Peyer's patch (tissue), 4 donors: Measurements from ENCODE around the gene AMFR.

ENCODE experiments used
- CTCF ChIP-seq, 6 experiments: fragments of 450-650 bp in 4 of 6; fragments of 200-600 bp in 2 of 6; sonication (generic) in 1 of 6; IDR thresholded peaks; one replicate each; pipeline ENCODE4 v1.5.1; 2017 to 2019; ENCODE audit warnings: antibody characterized with exemption in 6 of 6, mild to moderate bottlenecking in 3 of 6, moderate library complexity in 1 of 6
- POLR2A ChIP-seq, 2 donors: fragments of 450-650 bp; IDR thresholded peaks; one replicate each; pipeline ENCODE4 v1.5.1; 2017; ENCODE audit warnings: antibody characterized with exemption in 2 of 2, mild to moderate bottlenecking in 2 of 2, moderate library complexity in 2 of 2

DNA sequence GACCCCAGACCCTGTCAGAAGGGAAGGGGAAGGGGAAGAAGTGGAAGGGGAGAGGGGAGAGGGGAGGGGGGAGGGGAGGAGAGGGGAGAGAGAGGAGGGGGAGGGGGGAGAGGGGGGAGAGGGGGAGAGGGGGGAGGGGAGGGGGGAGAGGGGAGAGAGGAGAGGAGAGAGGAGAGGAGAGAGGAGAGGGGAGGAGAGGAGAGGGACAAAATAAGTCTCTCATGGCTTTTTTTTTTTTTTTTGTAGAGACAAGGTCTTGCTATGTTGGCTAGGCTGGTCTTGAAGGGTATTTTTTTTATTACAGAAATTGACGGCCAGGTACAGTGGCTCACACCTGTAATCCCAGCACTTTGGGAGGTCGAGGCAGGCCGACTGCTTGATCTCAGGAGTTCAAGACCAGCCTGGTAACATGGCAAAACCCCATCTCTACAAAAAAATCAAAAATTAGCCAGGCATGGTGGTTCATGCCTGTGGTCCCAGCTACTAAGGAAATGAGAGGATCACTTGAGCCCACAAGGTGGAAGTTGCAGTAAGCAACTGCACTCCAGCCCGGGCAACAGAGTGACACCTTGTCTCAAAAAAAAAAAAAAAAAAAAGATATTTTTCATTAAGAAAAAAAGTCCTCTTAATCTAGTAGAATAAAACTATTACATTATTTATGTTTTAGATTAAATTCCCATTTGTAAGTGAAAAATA lies 19.2 kb downstream of the AMFR start:
- no peak for TF ChIP-seq POLR2A (IDR thresholded peaks at IDR 0.05)
- no peak for TF ChIP-seq CTCF (IDR thresholded peaks at IDR 0.05)
